ENCODE data around the gene FSIP1. TPM values are rescaled to one million over a fixed set of nuclear protein-coding genes. Genes with fewer than 3 reads are reported as not detected.

Gene FSIP1
- 0.88 and 2.9 TPM in 2 replicates for total RNA-seq (ENCODE audit: low replicate concordance)
- long read RNA-seq, partial matches to known transcripts, result 0 of 1 reads
- long read RNA-seq, other reads (novel, unspliced or antisense), result 0 of 1 reads

GRCh38 chr15:39782441-39783138, at the start of gene FSIP1:
Gene FSIP1, minus strand, starts transcription at chr15:39782841. Its CDS starts 6,317 bp downstream, at chr15:39776524.
- DNase-seq (ENCODE audit: extremely low spot score, unreplicated experiment), result peak; percentile 96
- H3K27me3 Mint-ChIP-seq, result peaks cover 5% of the 10 kb centered on the region
- no peak for TF ChIP-seq CTCF (conservative IDR thresholded peaks at IDR 0.05)
- no peaks in the 10 kb centered on the region for H3K36me3 Mint-ChIP-seq
- H3K27ac Mint-ChIP-seq, result peak within 1 kb of the TSS; percentile 90
- peaks cover 49% of the 10 kb centered on the region for H3K4me1 Mint-ChIP-seq (ENCODE audit: unreplicated experiment)
- no peaks in the 10 kb centered on the region for H3K9me3 Mint-ChIP-seq
- peak within 1 kb of the TSS; percentile 86 for H3K4me3 Mint-ChIP-seq

GRCh38 chr15:39830166-39830565, 47.5 kb upstream of the FSIP1 start:
- H3K4me3 Mint-ChIP-seq, result no peak overlapping the region
- H3K4me1 Mint-ChIP-seq (ENCODE audit: unreplicated experiment), result peaks cover 10% of the 10 kb centered on the region
- DNase-seq (ENCODE audit: extremely low spot score, unreplicated experiment), result no peak
- H3K9me3 Mint-ChIP-seq, result no peaks in the 10 kb centered on the region
- no peaks in the 10 kb centered on the region for H3K36me3 Mint-ChIP-seq
- no peak overlapping the region for H3K27ac Mint-ChIP-seq
- peaks cover 13% of the 10 kb centered on the region for H3K27me3 Mint-ChIP-seq
- TF ChIP-seq CTCF (conservative IDR thresholded peaks at IDR 0.05), result no peak

GRCh38 chr15:39828374-39828931, 45.8 kb upstream of the FSIP1 start:
- no peak for TF ChIP-seq CTCF (conservative IDR thresholded peaks at IDR 0.05)
- peaks cover 10% of the 10 kb centered on the region for H3K4me1 Mint-ChIP-seq (ENCODE audit: unreplicated experiment)
- no peak overlapping the region for H3K27ac Mint-ChIP-seq
- peaks cover 7% of the 10 kb centered on the region for H3K9me3 Mint-ChIP-seq
- peaks cover 13% of the 10 kb centered on the region for H3K27me3 Mint-ChIP-seq
- peak; percentile 73 for DNase-seq (ENCODE audit: extremely low spot score, unreplicated experiment)
- H3K4me3 Mint-ChIP-seq, result no peak overlapping the region
- H3K36me3 Mint-ChIP-seq, result no peaks in the 10 kb centered on the region

GRCh38 chr15:39826975-39827374, 44.3 kb upstream of the FSIP1 start:
- Mint-ChIP-seq H3K36me3 (no peaks in the 10 kb centered on the region), H3K9me3 (peaks cover 13% of the 10 kb centered on the region), H3K4me3 (no peak overlapping the region), H3K27ac (no peak overlapping the region), H3K27me3 (peaks cover 9% of the 10 kb centered on the region), H3K4me1 (ENCODE audit: unreplicated experiment) (peaks cover 10% of the 10 kb centered on the region)
- no peak for DNase-seq (ENCODE audit: extremely low spot score, unreplicated experiment)
- TF ChIP-seq CTCF (conservative IDR thresholded peaks at IDR 0.05), result no peak

- H3K4me1 Mint-ChIP-seq (ENCODE audit: unreplicated experiment), result peaks cover 23% of the 10 kb centered on the region
- TF ChIP-seq CTCF (conservative IDR thresholded peaks at IDR 0.05), result no peak
- no peak overlapping the region for H3K27ac Mint-ChIP-seq
- DNase-seq (ENCODE audit: extremely low spot score, unreplicated experiment), result no peak
- H3K27me3 Mint-ChIP-seq, result no peaks in the 10 kb centered on the region
- H3K9me3 Mint-ChIP-seq, result peaks cover 13% of the 10 kb centered on the region
- H3K36me3 Mint-ChIP-seq, result no peaks in the 10 kb centered on the region
- no peak overlapping the region for H3K4me3 Mint-ChIP-seq
These were observed 41.0 kb upstream of the FSIP1 start for GRCh38 chr15:39823634-39824033.
